BJ (cell line): ENCODE data around the gene CLASP2. TPM values are rescaled to one million over a fixed set of nuclear protein-coding genes. Genes with fewer than 3 reads are reported as not detected.

Source experiments
- CTCF ChIA-PET: fragments of 350-600 bp; formaldehyde crosslinking; extraction: SDS; loops from one replicate; lab custom pipeline; 2021; ENCODE audit warnings: antibody characterized with exemption, inconsistent platforms; lab: Yijun Ruan, JAX
- POLR2A ChIA-PET: fragments of 300-600 bp; sonication (Branson Sonifier 250); formaldehyde crosslinking; extraction: SDS; loops from one replicate; lab custom pipeline; 2021; ENCODE audit warnings: antibody characterized with exemption; lab: Charles Lee
- DNase-seq: peaks from one replicate; pipeline ENCODE4 v3.0.0-alpha.2; 2011; ENCODE audit warnings: low read depth
- H3K27me3 ChIP-seq: 2 replicates; pipeline ENCODE4 v1.6.0; 2011; ENCODE audit warnings: low read length; ENCODE audit not compliant: control insufficient read depth, insufficient read depth
- H3K36me3 ChIP-seq: 2 replicates; pipeline ENCODE4 v1.5.1; 2011; ENCODE audit warnings: low read length; ENCODE audit not compliant: control insufficient read depth, insufficient read depth
- H3K4me3 ChIP-seq: 2 replicates; pipeline ENCODE4 v1.5.1; 2011; ENCODE audit warnings: low read depth, mild to moderate bottlenecking, control low read depth, low read length
- polyA plus RNA-seq: library from polyadenylated mRNA; depleted of rRNA; stranded (reverse); fragments of >200 nt; gene quantifications from 2 replicates; pipeline ENCODE4 v1.2.3, GENCODE V29; 2011
- TF ChIP-seq, protein P1 (sequence below): IDR thresholded peaks from 2 replicates; pipeline ENCODE4 v1.5.1; 2011; ENCODE audit warnings: low read depth, mild to moderate bottlenecking, control low read depth, inconsistent platforms, low read length, moderate library complexity; ENCODE audit not compliant: insufficient read depth

The CLASP2 gene
- polyA plus RNA-seq, 1 experiment = 20.5 TPM

- DNase-seq = no peak
- H3K27me3 ChIP-seq = no peaks in the 10 kb centered on the region
- TF ChIP-seq, protein P1, sequence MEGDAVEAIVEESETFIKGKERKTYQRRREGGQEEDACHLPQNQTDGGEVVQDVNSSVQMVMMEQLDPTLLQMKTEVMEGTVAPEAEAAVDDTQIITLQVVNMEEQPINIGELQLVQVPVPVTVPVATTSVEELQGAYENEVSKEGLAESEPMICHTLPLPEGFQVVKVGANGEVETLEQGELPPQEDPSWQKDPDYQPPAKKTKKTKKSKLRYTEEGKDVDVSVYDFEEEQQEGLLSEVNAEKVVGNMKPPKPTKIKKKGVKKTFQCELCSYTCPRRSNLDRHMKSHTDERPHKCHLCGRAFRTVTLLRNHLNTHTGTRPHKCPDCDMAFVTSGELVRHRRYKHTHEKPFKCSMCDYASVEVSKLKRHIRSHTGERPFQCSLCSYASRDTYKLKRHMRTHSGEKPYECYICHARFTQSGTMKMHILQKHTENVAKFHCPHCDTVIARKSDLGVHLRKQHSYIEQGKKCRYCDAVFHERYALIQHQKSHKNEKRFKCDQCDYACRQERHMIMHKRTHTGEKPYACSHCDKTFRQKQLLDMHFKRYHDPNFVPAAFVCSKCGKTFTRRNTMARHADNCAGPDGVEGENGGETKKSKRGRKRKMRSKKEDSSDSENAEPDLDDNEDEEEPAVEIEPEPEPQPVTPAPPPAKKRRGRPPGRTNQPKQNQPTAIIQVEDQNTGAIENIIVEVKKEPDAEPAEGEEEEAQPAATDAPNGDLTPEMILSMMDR = no peak
- H3K4me3 ChIP-seq = no peak overlapping the region
- no peaks in the 10 kb centered on the region for H3K36me3 ChIP-seq
- CTCF ChIA-PET = no interaction called here
- POLR2A ChIA-PET = no interaction called here
Measured at GRCh38 chr3:33699275-33699674, 18.8 kb downstream of the CLASP2 start.

DNA sequence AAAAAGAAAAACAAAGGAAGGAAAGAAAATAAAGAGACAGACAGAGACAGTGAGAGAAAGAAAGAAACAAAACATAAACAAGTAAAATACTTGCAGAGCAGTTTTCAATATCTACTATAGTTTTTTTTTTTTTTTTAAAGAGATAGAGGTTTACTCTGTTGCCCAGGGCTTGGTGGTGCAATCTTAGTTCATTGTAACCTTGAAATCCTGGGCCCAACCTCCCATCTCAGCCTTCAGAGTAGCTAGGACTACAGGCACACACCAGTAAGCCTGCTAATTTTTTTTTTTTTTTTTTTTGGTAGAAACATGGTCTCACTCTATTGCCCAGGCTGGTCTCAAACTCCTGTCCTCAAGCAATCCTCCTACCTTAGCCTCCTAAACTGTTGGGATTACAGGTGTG lies 23.1 kb downstream of the CLASP2 start:
- H3K27me3 ChIP-seq = no peaks in the 10 kb centered on the region
- DNase-seq = no peak
- ChIA-PET CTCF (no interaction called here), POLR2A (no interaction called here)
- H3K4me3 ChIP-seq = no peak overlapping the region
- TF ChIP-seq, protein P1 = no peak
- H3K36me3 ChIP-seq = no peaks in the 10 kb centered on the region

DNA sequence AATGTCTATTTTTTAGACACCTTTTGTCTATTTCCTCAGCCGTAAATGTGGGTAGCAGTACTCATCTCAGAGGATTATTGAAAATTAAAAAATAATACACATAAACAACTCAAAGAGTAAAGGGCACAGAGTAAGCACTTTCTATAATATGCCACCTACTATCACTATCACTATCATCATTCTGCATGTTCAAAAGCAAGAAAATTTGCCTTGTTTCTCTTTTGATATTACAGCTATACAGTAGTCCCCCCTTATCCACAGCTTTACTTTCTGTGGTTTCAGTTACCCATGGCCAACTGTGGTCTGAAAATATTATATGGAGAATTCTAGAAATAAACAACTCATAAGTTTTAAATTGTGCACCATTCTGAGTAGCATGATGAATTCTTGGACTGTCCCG lies 27.7 kb downstream of the CLASP2 start:
- CTCF ChIA-PET = interaction anchor here (0.6 kb wide), 1 partner anchor 76 kb away, joined by 3 read pairs; no protein-coding TSS in a partner anchor
- no peak overlapping the region for H3K4me3 ChIP-seq
- POLR2A ChIA-PET = no interaction called here

GRCh38 chr3:33687406-33688010 lies 30.5 kb downstream of the CLASP2 start:
- Histone ChIP-seq H3K4me3 (no peak overlapping the region), H3K36me3 (no peaks in the 10 kb centered on the region), H3K27me3 (no peaks in the 10 kb centered on the region)
- POLR2A ChIA-PET = no interaction called here
- TF ChIP-seq, protein P1 = no peak
- CTCF ChIA-PET = no interaction called here
- no peak for DNase-seq

More for the DNA sequence above, 27.7 kb downstream of the CLASP2 start:
- DNase-seq = no peak
- Histone ChIP-seq H3K27me3 (no peaks in the 10 kb centered on the region), H3K36me3 (no peaks in the 10 kb centered on the region)
- TF ChIP-seq, protein P1 = no peak

DNA sequence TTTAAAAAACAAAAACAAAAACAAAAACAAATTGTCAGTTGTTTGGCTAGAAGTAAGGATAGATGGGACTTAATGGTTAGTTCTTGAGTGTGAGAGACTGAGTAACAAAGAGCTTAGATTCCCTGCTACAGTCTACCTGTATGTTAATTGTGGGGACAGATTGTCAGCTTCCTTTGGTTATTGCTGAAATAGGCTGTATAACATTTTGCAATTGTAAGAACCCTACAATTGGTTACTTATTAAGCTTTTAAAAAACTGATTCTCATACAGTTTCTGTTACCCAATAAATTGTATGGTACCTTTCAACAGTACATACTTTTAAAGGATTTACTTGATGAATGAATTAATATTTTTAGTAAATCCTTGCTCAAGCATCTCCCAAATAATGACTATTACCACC lies 35.3 kb downstream of the CLASP2 start:
- no peaks in the 10 kb centered on the region for H3K36me3 ChIP-seq
- no peaks in the 10 kb centered on the region for H3K27me3 ChIP-seq
- CTCF ChIA-PET = no interaction called here
- DNase-seq = no peak
- TF ChIP-seq, protein P1 = no peak
- no peak overlapping the region for H3K4me3 ChIP-seq
- POLR2A ChIA-PET = no interaction called here
